Psoas muscle (tissue), 8 donors: ENCODE measurements around the gene RNU1-2. TPM values are rescaled to one million over a fixed set of nuclear protein-coding genes. Genes with fewer than 3 reads are reported as not detected.
A peak's percentile ranks its signal among the peaks of the same experiment; 100 is the strongest.

ENCODE experiments used
- ATAC-seq, 4 donors: fragments of 200-7000 bp; cut with Tn5 transposase; one replicate each; pipeline ENCODE4 v1.9.1; 2020; ENCODE audit warnings: moderate library complexity in 3 of 4, mild to moderate bottlenecking in 2 of 4
- DNase-seq, 2 donors: peaks; one replicate each; pipeline ENCODE4 v3.0.0-alpha.2; 2020
- H3K27ac ChIP-seq: fragments of 200-600 bp; one replicate; pipeline ENCODE4 v1.8.0; 2022
- H3K27me3 ChIP-seq, 3 donors: fragments of 200-600 bp in 1 of 3; one replicate each; pipeline versions ENCODE4 v1.6.1 to v1.8.0; 2013 to 2022; ENCODE audit warnings: low read length in 2 of 3, mild to moderate bottlenecking in 2 of 3, moderate library complexity in 1 of 3; ENCODE audit not compliant: insufficient read depth in 3 of 3
- H3K36me3 ChIP-seq, 2 donors: fragments of 200-600 bp in 1 of 2; one replicate each; pipeline versions ENCODE4 v1.6.1 to v1.8.0; 2013 to 2022; ENCODE audit warnings: low read depth in 1 of 2, mild to moderate bottlenecking in 1 of 2, moderate library complexity in 1 of 2; ENCODE audit not compliant: insufficient read depth in 1 of 2
- H3K4me1 ChIP-seq: fragments of 200-600 bp; one replicate; pipeline ENCODE4 v1.8.0; 2022
- H3K4me3 ChIP-seq: fragments of 200-600 bp; one replicate; pipeline ENCODE4 v1.8.0; 2022; ENCODE audit warnings: mild to moderate bottlenecking
- H3K9me3 ChIP-seq: fragments of 200-600 bp; one replicate; pipeline ENCODE4 v1.8.0; 2022
- CTCF ChIP-seq: fragments of 200-600 bp; IDR thresholded peaks from one replicate; pipeline ENCODE4 v1.8.0; 2022; ENCODE audit warnings: antibody characterized with exemption
- WGBS, 3 donors: extraction: QIAGEN DNeasy Blood & Tissue Kit; methylation state at CpG; one replicate each; pipeline versions ENCODE4 v1.1.6 to v1.1.7; 2013; 5-methylcytosine and 5-hydroxymethylcytosine counted together
- intact Hi-C, 2 donors: fragments of 100-400 bp; cut with DNase I; formaldehyde crosslinking; loops; one replicate each; pipeline versions ENCODE4 v1.11.0 to v1.14.2; 2022
- polyA plus RNA-seq, 3 donors: library from polyadenylated mRNA; stranded (reverse); fragments of 200-250 nt; gene quantifications; one replicate each; pipeline ENCODE4 v1.2.3, GENCODE V29; 2013
- total RNA-seq, 4 donors: library from RNA; stranded (reverse); fragmentation: NEBNext Ultra II Directional in 2 of 4; extraction: Animal tissue kit (Norgen Biotek cat#: 25700) in 2 of 4; gene quantifications; one replicate each; pipeline versions ENCODE4 v1.2.1 to v1.2.4, GENCODE V29; 2021 to 2023
- donor health status: healthy with polysubstance abuse.
- donor health status: DM: no; HTN: no; CAD: no; lungs with moderate emphysema.
- donor health status: Bipolar disorder and iron deficiency.
- donor health status: healthy.
- donor health status: DM: yes; HTN: yes; CAD: no.
- donor health status: DM: no; HTN: no; CAD: no.
- donor health status: DM: no; HTN: no; CAD: no.
- donor health status: DM: yes; HTN: yes; CAD: no.

The RNU1-2 gene
- total and polyA plus RNA-seq, 7 donors: 1,264 to 5,208 (median 3,151) TPM; not detected in 3

GRCh38 chr1:16903458-16903796 lies 7.6 kb downstream of the RNU1-2 start:
- DNase-seq: no peak

GRCh38 chr1:16904560-16905109 lies 8.9 kb downstream of the RNU1-2 start:
- no peak for TF ChIP-seq CTCF
- intact Hi-C loops: loop anchor here in 1 of 2 donors (10.0 kb wide), 1 partner anchor 390 kb away; the partner anchor contains the start of gene RNU1-1
- ATAC-seq (peak; percentile 97 to 99 (median 98)), DNase-seq (peak; percentile 99)
- Histone ChIP-seq H3K36me3 (no peaks in the 10 kb centered on the region), H3K4me3 (peak overlapping the region; percentile 81), H3K4me1 (peaks cover 10% of the 10 kb centered on the region), H3K27me3 (no peaks in the 10 kb centered on the region), H3K9me3 (no peaks in the 10 kb centered on the region), H3K27ac (peak overlapping the region; percentile 100)
- 0% methylated on average over 27 of the region's 27 CpGs for WGBS, 3 donors

More at GRCh38 chr1:16903458-16903796, 7.6 kb downstream of the RNU1-2 start:
- intact Hi-C loops: loop anchor here in 1 of 2 donors (10.0 kb wide), 1 partner anchor 389 kb away; the partner anchor contains the start of gene RNU1-1
- H3K4me1 ChIP-seq: peaks cover 20% of the 10 kb centered on the region
- ATAC-seq: no peak
- no peaks in the 10 kb centered on the region for H3K27me3 ChIP-seq
- peak overlapping the region; percentile 100 for H3K27ac ChIP-seq
- no peaks in the 10 kb centered on the region for H3K36me3 ChIP-seq
- H3K9me3 ChIP-seq: no peaks in the 10 kb centered on the region
- peak overlapping the region; percentile 81 for H3K4me3 ChIP-seq
- TF ChIP-seq CTCF: no peak

- ATAC-seq (peak; percentile 81 to 84 (median 83)), DNase-seq (no peak)
- Histone ChIP-seq H3K4me1 (peaks cover 10% of the 10 kb centered on the region), H3K9me3 (no peaks in the 10 kb centered on the region), H3K36me3 (no peaks in the 10 kb centered on the region), H3K4me3 (peak overlapping the region; percentile 81), H3K27me3 (no peaks in the 10 kb centered on the region), H3K27ac (peak overlapping the region; percentile 100)
- WGBS, 3 donors: 4 to 8% (median 5%) methylated on average over 12 of the region's 12 CpGs
- intact Hi-C loops: loop anchor here in 1 of 2 donors (10.0 kb wide), 1 partner anchor 390 kb away; the partner anchor contains the start of gene RNU1-1
- no peak for TF ChIP-seq CTCF
Observed at GRCh38 chr1:16905110-16905867, 9.5 kb downstream of the RNU1-2 start.

- peak overlapping the region; percentile 100 for H3K27ac ChIP-seq
- no peaks in the 10 kb centered on the region for H3K9me3 ChIP-seq
- no peak overlapping the region for H3K4me3 ChIP-seq
- no peaks in the 10 kb centered on the region for H3K27me3 ChIP-seq
- 83 to 85% (median 84%) methylated on average over 11 of the region's 11 CpGs for WGBS, 3 donors
- peaks cover 10% of the 10 kb centered on the region for H3K4me1 ChIP-seq
- TF ChIP-seq CTCF: no peak
- intact Hi-C loops: loop anchor here in 1 of 2 donors (10.0 kb wide), 1 partner anchor 391 kb away; the partner anchor contains the start of gene RNU1-1
- DNase-seq (no peak), ATAC-seq (no peak)
- H3K36me3 ChIP-seq: no peaks in the 10 kb centered on the region
Observed at GRCh38 chr1:16905868-16906702, 10.3 kb downstream of the RNU1-2 start.
